Peyer's patch (tissue), 4 donors: ENCODE data around the gene TRIM56.

Experiments used
- CTCF ChIP-seq, 6 experiments: fragments of 450-650 bp in 4 of 6; fragments of 200-600 bp in 2 of 6; sonication (generic) in 1 of 6; IDR thresholded peaks; one replicate each; pipeline ENCODE4 v1.5.1; 2017 to 2019; ENCODE audit warnings: antibody characterized with exemption in 6 of 6, mild to moderate bottlenecking in 3 of 6, moderate library complexity in 1 of 6
- POLR2A ChIP-seq, 2 donors: fragments of 450-650 bp; IDR thresholded peaks; one replicate each; pipeline ENCODE4 v1.5.1; 2017; ENCODE audit warnings: antibody characterized with exemption in 2 of 2, mild to moderate bottlenecking in 2 of 2, moderate library complexity in 2 of 2

GRCh38 chr7:101104193-101104713 lies 19.0 kb downstream of the TRIM56 start:
- no peak for TF ChIP-seq CTCF (IDR thresholded peaks at IDR 0.05)
- TF ChIP-seq POLR2A (IDR thresholded peaks at IDR 0.05) = no peak
